Suprapubic skin (tissue), 3 donors: ENCODE results near the gene HLCS.

ENCODE experiments used
- CTCF ChIP-seq, 2 donors: fragments of 200-600 bp in 1 of 2; fragments of 450-650 bp in 1 of 2; sonication (generic) in 1 of 2; IDR thresholded peaks; one replicate each; pipeline ENCODE4 v1.5.1; 2016 to 2019; ENCODE audit warnings: antibody characterized with exemption in 2 of 2, mild to moderate bottlenecking in 1 of 2, moderate library complexity in 1 of 2
- POLR2A ChIP-seq, 2 donors: fragments of 450-650 bp; IDR thresholded peaks; one replicate each; pipeline ENCODE4 v1.6.1; 2017; ENCODE audit warnings: antibody characterized with exemption in 2 of 2, mild to moderate bottlenecking in 2 of 2, moderate library complexity in 2 of 2

- TF ChIP-seq POLR2A (IDR thresholded peaks at IDR 0.05) (no peak), CTCF (IDR thresholded peaks at IDR 0.05) (no peak)
Measured at GRCh38 chr21:36767096-36767495, 199.4 kb downstream of the HLCS start.
